GM18861 (cell line): ENCODE results near the gene KLHDC7B.

Source experiments
- ATAC-seq: cut with Tn5 transposase; IDR thresholded peaks from one replicate; pipeline ENCODE4 v1.9.1; 2021; ENCODE audit not compliant: unreplicated experiment

Gene KLHDC7B

DNA sequence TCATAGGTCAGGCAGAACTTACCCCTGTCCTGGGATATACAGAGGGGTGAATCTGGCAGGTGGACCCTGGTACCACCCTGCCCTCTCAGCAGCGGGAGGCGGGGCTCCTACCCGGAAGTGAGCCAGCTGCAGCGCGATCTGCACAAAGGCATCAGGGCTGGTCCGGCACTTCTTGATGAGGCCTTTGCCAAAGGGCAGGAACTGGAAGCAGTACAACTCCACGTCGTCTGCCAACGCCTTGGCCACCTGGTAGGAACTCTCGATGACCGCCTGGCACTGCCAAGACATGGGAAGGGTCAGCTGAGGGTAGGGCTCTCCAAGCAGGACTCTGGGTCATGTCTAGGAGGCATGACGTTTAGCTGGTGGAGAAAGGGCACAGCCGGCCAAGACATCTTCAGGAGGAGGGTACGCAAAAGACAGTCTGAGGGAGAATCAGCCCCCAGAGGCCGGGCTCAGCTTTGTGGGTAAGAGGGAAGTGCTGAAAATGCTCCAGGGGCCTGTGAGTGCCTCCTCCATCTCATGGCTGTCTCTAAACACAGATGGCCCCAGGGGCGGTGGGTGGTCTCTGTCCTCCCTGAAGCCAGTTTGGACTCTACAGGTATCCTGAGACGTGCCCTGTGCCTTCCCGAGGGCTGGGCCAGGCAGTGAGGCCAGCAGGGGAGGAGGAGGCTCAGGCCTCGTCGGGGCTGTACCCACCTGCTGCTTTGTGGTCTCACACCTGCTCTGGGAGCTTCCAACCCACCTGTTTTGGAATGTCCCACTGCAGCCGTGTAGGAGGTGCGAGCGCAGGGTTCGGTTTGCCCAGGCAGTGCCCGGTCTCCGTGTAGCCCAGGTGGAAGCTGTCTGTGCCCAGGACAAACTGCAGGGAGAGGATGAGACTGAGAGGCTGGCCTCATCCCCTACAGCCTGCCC lies 25.8 kb downstream of the KLHDC7B start:
- no peak for ATAC-seq

DNA sequence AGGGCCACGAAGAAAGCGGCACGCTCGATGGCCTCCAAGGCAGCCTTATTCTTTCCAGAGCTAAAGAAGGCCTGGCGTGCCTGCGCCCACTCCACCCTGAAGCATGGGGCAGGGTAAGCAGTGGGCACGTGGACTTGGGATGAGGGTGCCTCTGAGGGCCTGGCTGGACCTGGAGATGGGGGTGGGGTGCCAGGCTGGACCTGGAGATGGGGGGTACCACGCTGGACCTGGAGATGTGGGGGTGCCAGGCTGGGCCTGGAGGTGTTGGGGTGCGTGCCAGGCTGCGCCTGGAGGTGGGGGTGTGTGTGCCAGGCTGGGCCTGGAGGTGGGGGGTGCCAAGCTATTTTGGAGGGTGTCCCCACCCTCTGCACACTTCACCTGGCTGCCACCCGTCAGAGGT lies 27.3 kb downstream of the KLHDC7B start:
- no peak for ATAC-seq

DNA sequence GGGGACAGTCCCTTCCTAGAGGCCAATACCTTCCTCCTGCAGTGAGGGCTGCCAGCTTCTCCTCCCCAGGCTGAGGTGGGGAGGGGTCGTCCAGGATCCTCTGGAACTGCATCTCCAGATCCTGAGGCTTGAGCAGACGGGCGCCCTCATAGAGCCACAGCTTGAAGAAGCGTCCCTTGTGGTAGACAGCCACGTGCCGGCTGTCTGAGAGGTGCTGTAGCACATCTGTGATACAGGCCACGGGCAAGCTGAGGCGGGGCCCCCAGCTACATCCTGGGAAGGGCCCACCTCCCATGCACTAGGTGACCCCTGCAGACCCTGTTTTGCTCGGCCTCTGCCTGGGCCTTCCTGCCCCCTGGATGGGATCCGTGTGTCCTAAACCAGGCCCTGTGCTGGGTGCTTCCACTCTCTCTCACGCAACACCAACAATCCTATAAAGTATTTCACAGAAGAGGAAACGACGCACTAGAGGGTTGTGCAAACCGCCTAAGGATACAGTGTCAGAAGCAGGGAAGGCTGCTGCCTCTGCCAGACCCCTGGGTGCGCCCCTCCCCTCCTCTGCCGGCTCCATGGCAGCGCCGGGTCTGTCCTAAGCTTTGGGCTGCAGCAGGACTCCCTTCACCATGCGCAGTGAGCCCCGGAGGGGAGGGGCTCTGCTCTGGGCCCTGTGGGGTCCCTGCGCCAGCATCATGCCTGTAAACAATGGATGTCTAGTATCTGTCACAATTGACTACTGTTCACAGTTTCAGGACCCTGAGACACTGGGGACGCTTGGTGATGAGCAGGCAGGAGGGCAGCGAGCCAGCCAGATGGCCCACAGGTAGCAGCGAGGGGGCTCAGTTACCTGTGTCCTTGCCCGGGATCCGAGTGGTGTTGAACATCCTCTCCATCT lies 28.0 kb downstream of the KLHDC7B start:
- no peak for ATAC-seq

DNA sequence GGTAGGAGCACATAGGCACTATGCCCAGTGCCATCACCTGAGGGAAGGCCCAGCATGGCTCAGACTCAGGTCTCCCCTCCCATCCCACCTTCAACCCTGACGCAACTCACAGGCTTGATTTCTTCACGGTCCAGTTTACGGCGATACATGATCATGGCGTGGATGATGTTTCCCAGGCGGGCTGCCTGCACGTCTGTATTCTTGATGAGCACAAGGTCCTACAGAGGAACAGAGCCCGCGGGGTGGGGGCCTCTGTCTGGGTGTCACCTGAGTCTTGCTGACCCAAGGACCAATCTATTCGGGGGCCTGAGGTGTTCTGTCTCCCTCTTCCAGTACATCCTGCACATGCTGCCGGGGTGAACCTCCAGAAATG lies 28.7 kb downstream of the KLHDC7B start:
- ATAC-seq = no peak

DNA sequence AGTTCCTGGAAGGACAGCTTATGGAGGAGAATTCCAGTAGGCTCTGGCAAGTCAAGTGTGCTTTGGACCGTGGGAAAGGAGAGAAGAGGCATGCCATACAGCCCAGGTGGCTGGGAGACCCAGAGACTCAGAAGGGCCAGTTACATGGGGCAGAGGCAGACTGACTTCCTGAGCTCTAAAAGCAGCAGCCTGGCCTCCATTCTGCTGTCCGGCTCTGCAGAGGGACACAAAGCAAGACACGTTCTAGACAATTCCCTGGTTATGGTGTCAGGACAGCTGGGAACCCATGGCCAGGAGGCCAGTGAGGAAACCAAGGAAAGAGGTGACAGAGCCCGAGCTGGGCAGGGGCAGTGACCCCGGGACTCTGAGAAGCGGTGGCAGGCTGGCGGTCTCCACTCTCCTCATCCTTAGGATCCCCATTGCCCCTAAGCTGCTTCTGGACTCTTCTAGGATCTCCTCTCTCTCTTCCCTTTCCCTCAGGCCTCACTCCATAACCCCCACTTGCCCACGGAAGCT lies 29.8 kb downstream of the KLHDC7B start:
- ATAC-seq = no peak

DNA sequence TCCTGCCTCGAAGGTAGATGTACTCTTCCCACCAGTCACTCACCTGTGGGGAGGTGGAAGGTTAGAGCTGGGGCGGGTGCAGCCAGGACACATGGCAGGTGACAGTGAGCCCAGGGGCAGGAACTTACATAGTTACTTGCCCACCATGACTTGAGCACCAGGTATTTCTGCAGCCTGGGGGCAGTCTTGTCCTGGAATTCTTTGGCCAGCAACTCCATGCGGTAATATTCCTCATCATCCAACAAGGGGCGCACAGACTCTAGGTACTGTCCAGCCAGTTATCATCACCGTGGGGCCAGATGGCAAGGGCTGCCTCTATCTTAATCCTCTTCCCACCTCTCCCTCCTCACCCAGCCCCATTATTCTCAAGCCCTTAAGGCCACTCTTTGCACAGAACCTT lies 30.4 kb downstream of the KLHDC7B start:
- no peak for ATAC-seq

DNA sequence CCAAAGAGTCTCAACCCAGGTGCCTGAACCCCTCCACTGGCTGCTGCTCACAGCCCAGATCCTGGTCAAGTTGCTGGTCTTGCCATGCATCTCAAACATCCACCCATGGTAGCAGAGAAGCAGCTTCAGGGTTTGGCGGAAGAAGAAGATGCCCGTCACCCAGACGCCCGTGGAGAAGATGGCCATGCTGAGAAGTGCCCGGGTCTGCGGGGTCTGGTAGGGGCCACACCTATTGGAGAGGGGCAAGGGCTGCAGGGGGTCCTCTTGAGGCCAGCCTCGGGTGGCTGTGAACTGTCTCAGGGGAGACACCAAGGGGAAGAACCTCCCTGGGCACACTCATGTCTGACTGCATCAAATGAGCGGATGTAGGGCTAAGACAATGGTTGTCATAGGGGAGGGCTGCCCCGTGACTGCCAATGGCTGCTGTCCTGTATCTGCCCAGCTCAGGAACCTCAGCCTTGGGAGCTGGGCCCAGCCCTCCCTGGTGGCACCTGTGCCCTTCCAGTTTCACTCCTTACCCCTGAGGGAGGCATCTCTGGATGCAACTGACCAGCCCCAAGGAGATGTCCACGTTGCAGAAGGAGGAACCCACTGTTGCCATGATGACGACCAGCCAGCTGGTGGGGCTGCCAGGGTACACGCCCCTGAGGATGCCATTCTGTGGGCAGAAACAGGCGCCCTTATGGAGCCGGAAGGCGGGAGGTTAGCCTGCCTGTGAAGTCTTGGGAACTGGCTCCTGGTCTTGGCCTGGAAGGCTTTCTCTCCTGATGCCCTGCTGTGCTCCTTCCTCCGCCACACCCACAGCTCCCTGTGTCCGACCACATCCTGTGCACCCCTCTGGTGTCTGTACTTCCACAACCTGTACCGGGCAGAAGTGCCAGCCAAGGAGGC lies 31.4 kb downstream of the KLHDC7B start:
- ATAC-seq = no peak

DNA sequence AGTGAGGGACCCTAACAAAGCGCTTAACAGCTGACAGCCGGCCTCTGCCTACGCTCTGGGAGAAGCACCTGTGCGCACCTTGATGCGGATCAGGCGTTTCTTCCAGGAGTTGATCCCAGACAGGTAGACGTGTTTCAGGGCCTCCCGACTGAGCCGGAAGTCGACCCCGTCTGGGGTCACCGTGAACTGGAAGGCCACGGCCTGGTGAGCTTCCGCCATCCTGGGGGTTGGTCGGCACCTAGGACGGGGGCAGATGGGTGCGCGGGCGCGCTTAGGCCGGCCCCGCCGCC lies 31.9 kb downstream of the KLHDC7B start:
- ATAC-seq = no peak

DNA sequence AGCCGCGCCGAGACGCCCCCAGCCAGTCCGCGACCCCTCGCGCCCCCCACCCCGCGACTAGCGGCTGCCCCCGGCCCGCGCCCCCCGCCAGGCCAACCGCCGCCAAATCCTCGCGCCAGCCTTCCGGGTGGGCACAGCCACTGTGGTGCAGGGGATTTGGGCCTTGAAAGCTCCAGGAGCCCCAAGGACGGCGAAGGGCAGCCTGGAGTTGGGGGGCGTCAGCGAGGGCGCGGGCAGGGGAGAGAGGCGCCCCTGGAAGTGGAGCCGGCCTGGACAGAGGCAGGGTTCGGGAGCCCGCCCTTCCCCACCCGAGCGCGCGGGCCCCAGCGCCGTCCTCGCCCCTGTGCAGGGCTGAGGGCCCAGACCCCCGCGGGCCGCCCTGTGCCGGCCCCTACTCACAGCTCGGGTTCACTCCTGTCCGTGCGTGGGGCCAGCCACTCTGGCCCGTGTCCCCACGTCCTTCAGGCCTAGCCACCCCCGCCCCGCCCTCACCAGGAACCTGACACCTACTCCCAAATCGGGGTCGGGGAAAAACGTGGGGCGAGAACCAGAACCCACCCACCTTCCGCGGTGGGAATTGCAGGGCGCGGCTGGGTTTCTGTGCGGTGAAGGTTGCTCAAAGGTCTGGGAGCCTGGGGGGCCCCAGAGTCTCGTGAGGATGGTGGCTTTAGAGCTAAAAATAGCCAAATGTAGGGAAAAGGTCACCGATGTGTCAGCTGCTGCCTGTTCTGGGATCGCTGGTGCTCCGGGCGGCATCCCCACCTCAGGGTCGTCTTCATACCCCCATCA lies 32.5 kb downstream of the KLHDC7B start, which contains the start of gene CPT1B:
Gene CPT1B (minus strand): TSS at position 441 of the 789 bp plus-strand sequence. CDS start 512 bp downstream, outside the sequence.
- no peak for ATAC-seq

DNA sequence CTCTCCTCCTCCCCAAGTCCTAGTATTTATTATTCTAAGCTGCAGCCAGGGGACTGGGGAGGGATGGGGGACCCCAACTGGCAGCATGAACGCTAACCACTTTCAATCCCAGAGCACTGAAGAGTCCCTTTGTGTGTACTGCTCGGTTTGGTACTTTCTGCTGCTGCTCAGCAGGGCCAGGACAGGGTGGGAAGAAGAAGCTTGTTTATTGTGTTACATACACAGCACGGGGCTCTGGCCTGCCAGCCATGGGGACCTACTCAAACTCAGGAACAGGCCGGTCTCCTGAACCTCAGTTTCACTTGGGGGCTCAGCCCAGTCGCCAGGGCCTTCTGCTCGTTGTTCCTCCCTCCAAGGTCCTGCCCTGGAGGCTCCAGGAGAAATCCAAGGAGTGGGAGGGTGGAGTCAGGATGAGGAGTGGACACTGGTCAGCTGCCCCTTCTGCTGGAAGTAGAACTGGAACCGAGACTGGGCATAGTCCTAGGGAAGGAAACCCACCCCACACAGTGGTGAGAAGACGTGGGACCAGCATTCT lies 33.1 kb downstream of the KLHDC7B start:
- no peak for ATAC-seq

DNA sequence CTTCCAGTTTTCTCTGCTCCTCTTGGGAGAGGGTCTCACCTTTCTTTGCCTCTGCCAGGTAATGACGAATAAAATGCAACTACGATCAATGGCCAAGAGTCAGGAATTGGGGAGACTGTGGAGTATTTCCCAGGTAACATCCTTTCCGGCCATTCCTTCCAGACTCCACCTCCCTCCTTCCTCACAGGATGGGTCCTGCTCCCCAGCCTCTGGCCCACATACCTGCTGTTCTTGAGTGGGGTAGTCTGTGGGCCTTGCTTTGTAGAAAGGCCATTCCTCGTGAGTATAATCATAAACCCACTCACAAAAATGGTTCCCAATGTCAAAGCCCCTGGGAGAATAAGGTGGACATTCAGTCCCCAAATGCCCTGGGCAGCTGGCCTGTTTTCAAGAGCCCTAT lies 34.1 kb downstream of the KLHDC7B start:
- no peak for ATAC-seq

DNA sequence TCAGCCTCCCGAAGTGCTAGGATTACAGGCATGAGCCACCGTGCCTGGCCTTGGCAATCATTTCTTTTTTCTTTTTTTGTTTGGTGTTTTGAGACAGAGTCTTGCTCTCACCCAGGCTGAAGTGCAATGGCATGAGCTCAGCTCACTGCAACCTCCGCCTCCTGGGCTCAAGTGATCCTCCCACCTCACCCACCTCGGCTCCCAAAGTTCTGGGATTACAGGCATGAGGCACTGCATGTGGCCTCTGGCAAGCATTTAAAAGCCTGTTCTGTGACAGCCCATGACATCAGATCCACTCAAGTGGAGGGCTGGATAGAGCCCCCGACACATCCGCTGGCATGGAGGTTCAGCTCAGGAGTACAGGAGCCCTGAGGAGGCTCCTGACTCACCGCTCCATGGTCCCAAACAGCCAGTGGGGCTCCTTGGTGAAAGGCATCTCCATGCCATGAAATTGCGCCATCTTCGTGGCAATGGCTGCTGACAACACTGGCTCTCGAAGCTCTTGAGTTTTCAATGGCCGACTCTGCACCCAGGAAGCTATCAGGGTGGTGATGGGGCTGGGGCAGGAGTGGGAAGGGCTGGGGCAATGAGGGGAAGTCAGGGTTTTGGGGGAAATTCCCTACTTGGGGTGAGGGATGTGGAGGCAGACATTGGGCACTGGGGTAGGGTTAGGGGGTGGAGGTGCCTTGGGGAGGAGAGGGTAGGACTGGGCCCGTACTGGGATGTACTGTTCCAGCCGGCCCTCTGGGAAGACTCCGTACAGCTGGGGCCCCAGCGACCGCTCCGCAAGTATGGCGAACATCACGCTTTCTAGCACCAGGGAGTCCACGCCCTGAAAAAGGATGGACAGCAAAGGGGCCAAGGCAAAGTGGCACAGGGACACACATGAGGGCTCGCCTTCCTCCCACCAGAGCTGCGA lies 35.6 kb downstream of the KLHDC7B start:
- no peak for ATAC-seq

DNA sequence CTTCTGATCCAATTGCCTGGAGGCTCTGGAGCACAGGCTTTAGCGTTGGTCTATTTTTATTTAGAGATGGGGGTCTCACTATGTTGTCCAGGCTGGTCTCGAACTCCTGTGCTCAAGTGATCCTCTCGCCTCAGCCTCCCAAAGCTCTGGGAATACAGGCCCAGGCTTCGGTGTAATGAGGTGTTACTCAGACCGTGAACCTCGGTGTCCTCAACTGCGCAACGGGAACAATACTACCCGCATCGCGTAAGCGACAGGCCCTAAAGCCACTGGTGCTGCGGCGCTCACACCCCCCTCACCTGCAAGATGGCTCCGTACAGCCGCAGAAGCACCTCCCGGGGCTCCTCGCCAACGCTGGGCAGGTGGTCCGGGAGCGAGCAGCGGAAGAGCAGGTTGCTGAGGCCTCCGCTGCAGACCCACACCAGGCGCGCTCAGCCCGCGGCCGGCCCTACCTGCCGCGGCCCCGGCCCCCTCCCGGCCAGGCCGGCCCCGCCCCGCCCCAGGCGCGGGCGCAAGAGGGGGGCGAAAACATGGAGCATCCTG lies 36.3 kb downstream of the KLHDC7B start:
- no peak for ATAC-seq

DNA sequence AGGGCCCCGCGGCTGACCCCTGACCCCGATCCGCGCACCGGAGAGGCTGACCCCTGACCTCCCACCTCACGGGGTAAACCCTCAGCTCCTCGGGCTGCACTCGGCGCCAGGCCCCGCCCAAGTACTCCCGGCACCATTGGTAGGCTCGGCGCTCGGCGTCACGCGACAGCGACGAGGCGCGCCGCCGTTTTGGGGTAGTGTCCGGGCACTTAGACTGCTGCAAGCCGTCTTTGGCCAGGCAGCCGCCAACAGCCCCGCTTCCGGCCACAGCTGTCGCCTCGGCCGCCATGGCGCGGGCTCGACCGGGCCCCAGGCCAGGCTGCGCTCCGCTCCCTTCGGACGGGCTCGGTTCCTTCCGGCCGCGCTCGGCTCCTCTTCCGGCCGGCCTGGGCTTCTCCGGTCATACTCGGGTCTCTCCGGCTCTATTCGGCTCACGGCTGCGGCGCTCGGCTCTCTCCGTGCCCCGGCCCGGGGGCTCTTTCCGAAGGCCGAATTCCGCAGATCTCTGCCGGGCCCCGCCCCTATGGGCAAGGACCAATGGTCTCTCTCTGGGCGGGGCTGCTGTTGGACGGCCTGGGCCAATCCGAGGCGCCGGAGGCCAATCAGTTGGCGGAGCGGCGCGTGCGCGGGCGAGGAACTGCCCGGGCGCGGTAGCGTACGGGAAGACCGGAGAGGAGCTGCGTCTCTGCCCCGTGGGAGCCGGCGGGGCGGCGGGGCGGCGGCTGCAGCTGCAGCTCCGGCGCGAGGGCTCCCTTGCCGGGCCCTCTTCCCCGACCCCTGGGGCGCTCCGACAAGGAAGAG lies 37.0 kb downstream of the KLHDC7B start, which contains the start of gene CHKB:
Gene CHKB (minus strand): TSS at position 357 of the 801 bp plus-strand sequence. CDS start 68 bp downstream, at position 289.
- ATAC-seq = peak; percentile 86

DNA sequence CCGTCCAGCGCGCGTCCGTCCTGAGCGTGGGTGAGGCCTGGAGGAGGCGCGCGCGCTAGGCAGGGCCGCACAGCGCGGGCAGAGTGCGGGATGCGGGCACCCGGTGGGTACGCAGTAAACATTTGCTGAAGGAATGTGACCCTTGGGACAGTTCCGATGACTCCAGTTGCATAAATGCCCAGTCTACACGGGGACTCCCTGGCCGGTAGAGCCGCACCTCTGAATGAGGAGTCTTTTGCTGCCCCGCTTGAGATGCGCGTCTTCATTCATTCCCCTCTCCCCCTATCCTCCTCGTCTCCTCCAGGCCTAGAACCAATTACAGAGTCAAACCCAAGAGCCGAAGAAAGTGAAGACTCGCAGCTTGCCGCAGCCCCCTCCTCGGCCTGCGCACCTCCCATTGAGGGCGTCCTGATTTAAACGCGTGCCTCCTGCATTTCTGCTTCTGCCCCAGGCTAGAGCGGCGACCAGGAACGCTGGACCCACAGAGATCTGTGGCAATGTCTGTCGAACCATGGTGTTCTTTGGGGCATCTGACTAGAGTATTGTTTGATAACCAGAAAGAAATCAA lies 37.7 kb downstream of the KLHDC7B start:
- ATAC-seq = peak; percentile 27

DNA sequence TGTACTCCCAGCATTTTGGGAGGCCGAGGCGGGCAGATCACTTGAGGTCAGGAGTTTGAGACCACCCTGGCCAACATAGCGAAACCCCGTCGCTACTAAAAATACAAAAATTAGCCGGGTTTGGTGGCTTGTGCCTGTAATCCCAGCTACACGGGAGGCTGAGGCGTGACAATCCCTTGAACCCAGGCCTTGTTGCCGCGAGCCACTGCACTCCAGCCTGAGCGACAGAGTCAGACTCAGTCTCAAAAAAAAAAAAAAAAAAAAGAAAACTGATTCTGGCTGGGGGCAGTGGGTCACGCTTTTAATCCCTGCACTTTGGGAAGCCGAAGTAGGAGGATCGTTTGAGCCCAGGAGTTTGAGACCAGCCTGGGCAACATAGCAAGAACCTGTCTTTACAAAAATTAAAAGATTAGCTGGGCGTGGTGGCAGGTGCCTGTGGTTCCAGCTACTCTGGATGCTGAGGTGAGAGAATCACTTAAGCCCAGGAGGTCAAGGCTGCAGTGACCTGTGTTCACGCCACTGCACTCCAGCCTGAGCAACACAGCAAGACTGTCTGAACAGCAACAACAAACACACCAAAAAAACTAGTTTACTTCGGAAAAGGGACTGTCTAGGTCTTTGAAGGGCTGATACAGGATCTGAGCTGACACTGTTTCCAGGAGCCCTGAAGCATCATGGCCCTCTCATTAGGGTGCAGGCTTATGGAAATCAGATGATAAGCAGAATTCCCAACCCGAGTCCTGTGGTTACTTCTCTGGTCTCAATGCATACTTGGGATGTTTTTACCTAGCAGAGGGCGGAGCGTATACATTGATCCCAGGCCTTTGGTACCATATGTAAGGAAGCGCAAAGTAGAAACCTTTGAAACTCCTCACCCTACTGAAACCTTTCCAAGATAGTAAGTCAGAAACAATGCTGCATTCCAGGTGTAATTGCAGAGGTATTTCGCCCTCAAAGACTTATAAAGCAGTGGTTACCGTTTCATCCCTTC lies 38.7 kb downstream of the KLHDC7B start:
- no peak for ATAC-seq
